Spleen (tissue), 7 donors: ENCODE data around the gene CTNND1.

Source experiments
- CTCF ChIP-seq, 11 experiments: fragments of 200-600 bp in 7 of 11; fragments of 450-650 bp in 4 of 11; sonication (generic) in 4 of 11; IDR thresholded peaks in 8 of 11; conservative IDR thresholded peaks in 3 of 11; 1 replicate in 7 of 11; 2 replicates in 4 of 11; pipeline versions ENCODE4 v1.4.0 to v1.8.0; 2016 to 2021; ENCODE audit warnings: antibody characterized with exemption in 11 of 11, inconsistent platforms in 4 of 11, mild to moderate bottlenecking in 1 of 11
- POLR2A ChIP-seq, 3 donors: fragments of 450-650 bp; IDR thresholded peaks; one replicate each; pipeline ENCODE4 v1.5.1; 2017; ENCODE audit warnings: antibody characterized with exemption in 3 of 3, mild to moderate bottlenecking in 1 of 3
- POLR2AphosphoS5 ChIP-seq, 3 donors: sonication (generic); formaldehyde crosslinking; IDR thresholded peaks; one replicate each; pipeline ENCODE4 v1.5.1; 2017; ENCODE audit warnings: antibody characterized with exemption in 3 of 3
- donor health status: DM: no; HTN: no; CAD: no; lungs with moderate emphysema.
- donor health status: DM: no; HTN: no; CAD: no.
- donor health status: DM: no; HTN: no; CAD: no.

- TF ChIP-seq CTCF (IDR thresholded peaks at IDR 0.05 in 8 of 11, conservative IDR thresholded peaks at IDR 0.05 in 3 of 11) (no peak), POLR2AphosphoS5 (IDR thresholded peaks at IDR 0.05) (peak in 2 of 3 donors; percentile 74 to 85), POLR2A (IDR thresholded peaks at IDR 0.05) (no peak)
Measured at GRCh38 chr11:57778318-57779037, 16.9 kb downstream of the CTNND1 start.
